HFFc6 (cell line): Measurements from ENCODE around the gene PCGF3. TPM values are rescaled to one million over a fixed set of nuclear protein-coding genes. Genes with fewer than 3 reads are reported as not detected.

Source experiments
- DNase-seq: peaks from one replicate; pipeline ENCODE4 v3.0.0-alpha.2; 2018
- H3K27ac Mint-ChIP-seq: 2 replicates; pipeline ENCODE4 v1.8.0; 2020; ENCODE audit warnings: mild to moderate bottlenecking, mixed read lengths
- H3K27me3 Mint-ChIP-seq: 2 replicates; pipeline ENCODE4 v1.8.0; 2021; ENCODE audit warnings: mild to moderate bottlenecking, moderate library complexity, mixed read lengths; ENCODE audit not compliant: insufficient read depth
- H3K36me3 Mint-ChIP-seq: 2 replicates; pipeline ENCODE4 v1.8.0; 2021; ENCODE audit warnings: low read depth, mixed read lengths
- H3K4me1 Mint-ChIP-seq: 2 replicates; pipeline ENCODE4 v1.8.0; 2020; ENCODE audit warnings: low read depth, mixed read lengths
- H3K4me3 Mint-ChIP-seq: 2 replicates; pipeline ENCODE4 v1.8.0; 2020; ENCODE audit warnings: mild to moderate bottlenecking, moderate library complexity, mixed read lengths
- H3K9me3 Mint-ChIP-seq: 2 replicates; pipeline ENCODE4 v1.8.0; 2020; ENCODE audit warnings: mild to moderate bottlenecking, mixed read lengths
- total RNA-seq, 6 experiments: library from RNA; stranded (reverse); fragmentation: NEBNext Ultra II Directional; extraction: Animal tissue kit (Norgen Biotek cat#: 25700); gene quantifications; 2 replicates in 1 of 6; 3 replicates in 5 of 6; pipeline ENCODE4 v1.2.3, GENCODE V29; 2021
- TF ChIP-seq, protein P1 (sequence below): fragments of 200-600 bp; sonication (generic); IDR thresholded peaks from 2 replicates; pipeline ENCODE4 v1.5.0; 2021; ENCODE audit warnings: antibody characterized with exemption, mild to moderate bottlenecking

PCGF3 gene
- total RNA-seq, 6 experiments from 2014 or later: 28.5 to 34.5 (median 30.2) TPM

- Mint-ChIP-seq H3K27me3 (peaks cover 19% of the 10 kb centered on the region), H3K4me3 (no peak overlapping the region), H3K4me1 (peaks cover 7% of the 10 kb centered on the region; the same call in 1 of the 2 replicates), H3K9me3 (peaks cover 46% of the 10 kb centered on the region), H3K27ac (0 out of 2 replicates have a peak overlapping the region, but pooled peaks have one; percentile 24), H3K36me3 (peaks cover 78% of the 10 kb centered on the region)
- no peak for DNase-seq
- TF ChIP-seq, protein P1, sequence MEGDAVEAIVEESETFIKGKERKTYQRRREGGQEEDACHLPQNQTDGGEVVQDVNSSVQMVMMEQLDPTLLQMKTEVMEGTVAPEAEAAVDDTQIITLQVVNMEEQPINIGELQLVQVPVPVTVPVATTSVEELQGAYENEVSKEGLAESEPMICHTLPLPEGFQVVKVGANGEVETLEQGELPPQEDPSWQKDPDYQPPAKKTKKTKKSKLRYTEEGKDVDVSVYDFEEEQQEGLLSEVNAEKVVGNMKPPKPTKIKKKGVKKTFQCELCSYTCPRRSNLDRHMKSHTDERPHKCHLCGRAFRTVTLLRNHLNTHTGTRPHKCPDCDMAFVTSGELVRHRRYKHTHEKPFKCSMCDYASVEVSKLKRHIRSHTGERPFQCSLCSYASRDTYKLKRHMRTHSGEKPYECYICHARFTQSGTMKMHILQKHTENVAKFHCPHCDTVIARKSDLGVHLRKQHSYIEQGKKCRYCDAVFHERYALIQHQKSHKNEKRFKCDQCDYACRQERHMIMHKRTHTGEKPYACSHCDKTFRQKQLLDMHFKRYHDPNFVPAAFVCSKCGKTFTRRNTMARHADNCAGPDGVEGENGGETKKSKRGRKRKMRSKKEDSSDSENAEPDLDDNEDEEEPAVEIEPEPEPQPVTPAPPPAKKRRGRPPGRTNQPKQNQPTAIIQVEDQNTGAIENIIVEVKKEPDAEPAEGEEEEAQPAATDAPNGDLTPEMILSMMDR: no peak
Measured at GRCh38 chr4:763922-764321, 58.3 kb downstream of the PCGF3 start.

GRCh38 chr4:764405-765169 is 59.0 kb downstream of the PCGF3 start:
- Mint-ChIP-seq H3K4me3 (peak overlapping the region; percentile 15; the same call in 1 of the 2 replicates), H3K9me3 (peaks cover 46% of the 10 kb centered on the region), H3K36me3 (peaks cover 83% of the 10 kb centered on the region), H3K4me1 (peaks cover 7% of the 10 kb centered on the region; the same call in 1 of the 2 replicates), H3K27ac (peak overlapping the region; percentile 46; the same call in 1 of the 2 replicates), H3K27me3 (peaks cover 19% of the 10 kb centered on the region)
- TF ChIP-seq, protein P1: no peak
- no peak for DNase-seq

DNA sequence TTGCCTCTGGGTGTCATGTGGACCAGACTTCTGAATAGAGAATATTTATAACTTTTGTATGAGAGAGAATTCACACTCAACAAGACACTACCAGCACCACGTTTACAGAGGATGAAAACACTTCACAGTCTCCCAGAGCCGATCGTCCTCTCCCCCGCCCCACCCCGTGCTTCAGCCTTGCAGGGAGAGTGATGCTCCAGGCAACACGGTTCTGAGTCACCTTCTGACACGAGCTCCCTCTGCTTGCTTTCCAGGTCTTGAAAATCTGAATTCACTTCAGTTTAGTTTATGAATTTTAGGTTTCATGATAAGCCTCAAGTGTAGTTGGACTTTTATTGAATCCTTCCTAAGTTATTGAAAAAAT is 60.5 kb downstream of the PCGF3 start:
- peaks cover 7% of the 10 kb centered on the region; the same call in 1 of the 2 replicates for H3K4me1 Mint-ChIP-seq
- no peak overlapping the region; the same call in 1 of the 2 replicates for H3K27ac Mint-ChIP-seq
- H3K4me3 Mint-ChIP-seq: no peak overlapping the region
- TF ChIP-seq, protein P1: no peak
- peaks cover 8% of the 10 kb centered on the region for H3K27me3 Mint-ChIP-seq
- H3K9me3 Mint-ChIP-seq: peaks cover 31% of the 10 kb centered on the region
- H3K36me3 Mint-ChIP-seq: peaks cover 78% of the 10 kb centered on the region
- peak; percentile 37 for DNase-seq

DNA sequence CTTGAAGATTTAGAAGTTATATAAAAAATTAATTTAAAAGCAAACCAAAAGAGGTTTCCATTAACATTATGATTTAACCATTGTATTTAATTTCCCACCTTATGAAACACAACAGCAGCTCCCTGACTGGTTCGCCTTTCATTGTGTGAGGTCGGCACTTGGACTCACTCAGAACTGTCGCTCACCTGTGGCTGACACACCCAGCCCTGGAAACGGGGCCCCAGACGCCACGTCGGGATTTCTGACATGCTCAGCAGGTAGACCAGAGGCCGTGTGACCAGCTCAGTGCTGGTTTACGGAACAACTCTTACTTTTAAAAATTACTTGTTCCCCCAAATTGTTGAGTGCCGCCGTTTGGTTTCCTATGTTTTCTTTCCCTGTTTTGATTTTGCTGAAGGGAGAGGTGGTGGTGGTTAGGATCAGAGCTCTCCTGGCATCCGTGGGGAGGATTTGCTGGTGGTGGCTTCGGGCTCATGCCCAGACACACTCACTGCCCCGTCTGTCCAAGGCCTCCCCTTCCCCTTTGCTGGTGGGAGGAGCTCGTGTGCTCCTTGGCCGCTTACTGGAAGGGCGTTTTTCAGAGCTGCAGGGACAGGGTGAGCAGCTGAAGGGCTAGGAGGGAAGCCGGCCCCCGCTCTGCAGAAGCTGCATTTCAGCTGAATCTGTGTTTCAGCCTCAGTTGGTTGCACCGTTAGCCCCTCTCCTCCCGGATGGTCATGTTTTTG is 61.1 kb downstream of the PCGF3 start:
- Mint-ChIP-seq H3K9me3 (peaks cover 25% of the 10 kb centered on the region), H3K4me1 (peaks cover 7% of the 10 kb centered on the region; the same call in 1 of the 2 replicates), H3K27me3 (peaks cover 5% of the 10 kb centered on the region), H3K27ac (peak overlapping the region; percentile 24; the same call in 1 of the 2 replicates), H3K4me3 (no peak overlapping the region), H3K36me3 (peaks cover 74% of the 10 kb centered on the region)
- TF ChIP-seq, protein P1: no peak
- no peak for DNase-seq

DNA sequence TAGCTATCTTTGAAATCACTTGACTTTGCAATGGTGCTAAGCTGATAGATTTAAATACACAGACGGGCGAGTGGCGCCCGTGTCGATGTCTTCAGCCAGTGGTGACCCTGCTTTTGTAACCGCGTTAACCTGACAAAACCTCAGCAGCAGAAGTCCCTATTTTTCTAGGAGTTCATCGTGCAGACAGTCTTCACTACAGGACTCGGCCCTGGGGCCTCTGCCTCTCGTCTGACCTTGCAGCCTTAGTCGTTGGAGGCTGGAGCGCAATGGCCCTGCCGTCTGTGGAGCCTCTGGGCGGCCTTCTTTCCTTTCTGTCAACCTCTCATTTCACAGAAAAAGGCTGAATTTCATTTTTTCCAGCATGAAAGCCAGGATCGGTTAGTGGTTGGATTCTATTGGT is 62.4 kb downstream of the PCGF3 start:
- H3K27me3 Mint-ChIP-seq: peaks cover 5% of the 10 kb centered on the region
- TF ChIP-seq, protein P1: no peak
- no peak overlapping the region for H3K4me3 Mint-ChIP-seq
- no peak overlapping the region for H3K27ac Mint-ChIP-seq
- peaks cover 15% of the 10 kb centered on the region for H3K9me3 Mint-ChIP-seq
- no peak for DNase-seq
- peaks cover 7% of the 10 kb centered on the region; the same call in 1 of the 2 replicates for H3K4me1 Mint-ChIP-seq
- H3K36me3 Mint-ChIP-seq: peaks cover 66% of the 10 kb centered on the region
